Peyer's patch (tissue), 4 donors: ENCODE data around the gene MARCHF10.

Experiments
- CTCF ChIP-seq, 6 experiments: fragments of 450-650 bp in 4 of 6; fragments of 200-600 bp in 2 of 6; sonication (generic) in 1 of 6; IDR thresholded peaks; one replicate each; pipeline ENCODE4 v1.5.1; 2017 to 2019; ENCODE audit warnings: antibody characterized with exemption in 6 of 6, mild to moderate bottlenecking in 3 of 6, moderate library complexity in 1 of 6
- POLR2A ChIP-seq, 2 donors: fragments of 450-650 bp; IDR thresholded peaks; one replicate each; pipeline ENCODE4 v1.5.1; 2017; ENCODE audit warnings: antibody characterized with exemption in 2 of 2, mild to moderate bottlenecking in 2 of 2, moderate library complexity in 2 of 2

GRCh38 chr17:62679866-62680377 is 128.2 kb downstream of the MARCHF10 start:
- TF ChIP-seq CTCF (IDR thresholded peaks at IDR 0.05), result no peak
- TF ChIP-seq POLR2A (IDR thresholded peaks at IDR 0.05), result no peak
